Natural killer cell treated with Interleukin-12 subunit alpha and Interleukin-12 subunit beta and Interleukin-15 and Interleukin-18, amount 100 ng/mL, for 72 hours (primary cell): ENCODE measurements around the gene WDR93. TPM values are rescaled to one million over a fixed set of nuclear protein-coding genes. Genes with fewer than 3 reads are reported as not detected.

Source experiments
- ATAC-seq, 2 donors: fragments of 150-1000 bp; cut with Tn5 transposase in 1 of 2; sonication (Bioruptor Pico), chemical (Tn5 transposase) in 1 of 2; 2 replicates each; pipeline ENCODE4 v1.10.0; 2021
- DNase-seq: peaks from one replicate; pipeline ENCODE4 v3.0.0; 2022; ENCODE audit warnings: low spot score
- H3K27ac Mint-ChIP-seq, 2 donors: 1 replicate in 1 of 2; 2 replicates in 1 of 2; pipeline ENCODE4 v1.8.0; 2022; ENCODE audit warnings: mixed read lengths in 2 of 2, mild to moderate bottlenecking in 1 of 2, moderate library complexity in 1 of 2
- H3K27me3 Mint-ChIP-seq, 2 donors: 1 replicate in 1 of 2; 2 replicates in 1 of 2; pipeline ENCODE4 v1.8.0; 2022; ENCODE audit warnings: mixed read lengths in 2 of 2
- H3K36me3 Mint-ChIP-seq: one replicate; pipeline ENCODE4 v1.8.0; 2022; ENCODE audit warnings: mixed read lengths
- H3K4me1 Mint-ChIP-seq, 2 donors: 1 replicate in 1 of 2; 2 replicates in 1 of 2; pipeline ENCODE4 v1.8.0; 2022; ENCODE audit warnings: low read depth in 2 of 2, mixed read lengths in 2 of 2, mild to moderate bottlenecking in 1 of 2
- H3K4me3 Mint-ChIP-seq: one replicate; pipeline ENCODE4 v1.8.0; 2022; ENCODE audit warnings: mixed read lengths
- H3K9me3 Mint-ChIP-seq: 2 replicates; pipeline ENCODE4 v1.8.0; 2022; ENCODE audit warnings: mixed read lengths
- total RNA-seq, 2 donors: library from RNA; stranded (reverse); gene quantifications; one replicate each; pipeline ENCODE4 v1.2.3, GENCODE V29; 2022

WDR93 gene
- total RNA-seq, 2 donors from 2014 or later: not detected

DNA sequence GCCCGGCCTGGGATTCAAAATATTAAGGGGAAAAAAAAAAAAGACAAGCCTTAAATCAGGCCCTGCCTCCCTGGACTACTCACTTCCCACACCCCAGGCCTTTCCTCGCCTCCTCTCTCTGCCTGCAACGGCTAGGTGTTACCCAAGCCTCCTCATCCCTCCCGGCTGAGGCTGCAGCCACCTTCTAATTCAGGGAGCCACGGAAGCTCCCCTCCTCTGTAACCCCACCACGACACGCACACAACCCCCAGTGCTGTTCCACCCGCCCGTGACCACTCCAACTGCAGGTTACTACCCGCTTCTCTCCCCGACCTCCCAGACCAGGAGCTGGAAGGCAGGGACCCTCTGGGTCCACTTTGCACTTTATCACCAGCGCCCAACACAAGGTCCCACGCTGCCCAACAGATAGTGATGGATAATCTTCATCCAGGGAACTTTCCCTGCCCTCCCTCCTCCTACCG, 36.3 kb upstream of the WDR93 start:
- Mint-ChIP-seq H3K9me3 (no peaks in the 10 kb centered on the region), H3K4me1 (peaks cover 10% of the 10 kb centered on the region in 2 donors), H3K27me3 (peaks cover 22 to 42% of the 10 kb centered on the region in 2 donors), H3K4me3 (peak overlapping the region; percentile 63), H3K27ac (no peak overlapping the region), H3K36me3 (no peaks in the 10 kb centered on the region)
- no peak for ATAC-seq
- no peak for DNase-seq

DNA sequence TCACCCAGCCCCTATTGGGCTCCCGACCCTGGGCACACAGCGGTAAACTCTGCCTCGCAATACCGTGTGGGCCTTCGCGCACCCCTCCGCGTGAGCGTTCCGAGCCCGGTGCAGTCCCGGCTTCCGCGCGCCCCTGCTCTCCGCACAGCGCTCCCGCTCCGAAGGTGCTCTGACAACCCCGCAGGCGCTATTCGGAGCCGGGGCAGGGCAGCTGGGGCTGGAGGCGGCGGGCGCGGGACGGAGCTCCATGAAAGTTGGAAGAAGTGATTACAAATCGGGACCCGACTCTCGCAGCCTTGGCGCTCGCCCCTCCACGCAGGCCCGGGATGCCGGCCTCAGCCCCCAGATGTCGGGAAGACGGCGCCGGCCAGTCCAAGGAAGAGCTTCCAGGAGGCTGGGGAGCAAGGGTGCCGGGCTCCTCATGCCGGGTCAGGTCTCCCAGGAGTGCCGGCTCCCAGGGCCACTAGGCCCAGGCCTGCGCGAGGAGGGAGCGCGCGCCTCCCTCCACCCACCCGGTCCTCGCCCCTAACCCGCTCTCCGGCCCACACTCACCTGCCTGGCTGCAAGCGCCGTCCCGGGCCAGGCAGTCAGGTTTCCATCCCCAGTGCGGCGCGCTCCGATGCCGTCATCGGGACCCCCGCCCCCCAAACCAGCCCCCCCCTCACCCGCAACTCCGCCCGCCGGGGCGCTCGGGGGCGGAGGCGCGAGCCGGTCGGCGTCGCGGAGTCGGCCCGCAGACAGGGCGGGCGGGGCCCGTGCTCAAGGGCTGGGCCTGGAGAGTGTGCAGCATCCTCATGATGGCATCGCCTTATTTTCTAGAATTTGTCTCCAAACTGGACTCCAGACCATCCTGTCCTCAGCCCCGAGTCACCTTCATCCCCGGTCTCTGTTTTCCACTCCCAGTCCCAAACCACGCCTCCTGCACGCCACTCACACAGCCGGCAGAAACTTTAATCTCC, 35.5 kb upstream of the WDR93 start, which contains the start of gene KIF7:
TSS of gene KIF7 (minus strand) at position 621 of the 959 bp plus-strand sequence. CDS start 2,537 bp downstream, outside the sequence.
- H3K9me3 Mint-ChIP-seq: no peaks in the 10 kb centered on the region
- peak within 1 kb of the TSS; percentile 74 for H3K4me3 Mint-ChIP-seq
- ATAC-seq: peak; percentile 62 to 76
- peaks cover 22 to 44% of the 10 kb centered on the region in 2 donors for H3K27me3 Mint-ChIP-seq
- peak within 1 kb of the TSS in 1 of 2 donors; percentile 37 for H3K27ac Mint-ChIP-seq
- H3K4me1 Mint-ChIP-seq: peaks cover 10% of the 10 kb centered on the region in 2 donors
- DNase-seq: no peak
- no peaks in the 10 kb centered on the region for H3K36me3 Mint-ChIP-seq

DNA sequence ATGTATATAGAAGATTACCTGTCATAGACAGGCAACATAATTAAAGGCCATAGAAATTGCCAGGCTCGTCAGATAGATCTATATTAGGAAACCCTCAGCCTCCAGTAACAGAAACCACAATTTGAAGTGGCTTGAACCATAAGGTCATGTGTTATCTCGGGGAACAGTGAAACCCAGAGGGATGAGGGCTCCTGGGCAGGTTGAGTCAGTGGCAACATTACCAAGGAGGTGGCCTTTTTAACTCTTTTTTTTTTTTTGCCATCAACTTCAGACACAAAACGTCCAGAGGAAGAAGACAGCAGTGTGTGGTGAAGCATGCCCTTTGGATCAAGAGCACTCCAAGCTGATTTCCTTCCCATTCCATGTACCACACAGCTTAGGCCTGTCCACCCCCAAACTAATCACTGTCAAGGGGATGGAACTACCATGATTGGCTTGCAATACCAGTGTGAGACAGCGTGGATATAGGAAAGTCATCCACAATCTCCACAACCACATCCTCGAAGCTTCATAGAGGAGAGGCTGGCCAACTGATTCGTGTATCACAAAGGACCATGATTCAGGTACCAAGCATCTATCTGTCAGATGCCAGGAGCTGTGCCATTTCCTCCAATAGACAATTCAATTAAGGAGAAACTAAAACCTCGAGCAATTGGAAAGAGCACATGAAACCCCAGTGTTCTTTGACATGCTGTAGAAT, 34.3 kb upstream of the WDR93 start:
- H3K36me3 Mint-ChIP-seq: no peaks in the 10 kb centered on the region
- peak overlapping the region in 1 of 2 donors; percentile 37 for H3K27ac Mint-ChIP-seq

DNA sequence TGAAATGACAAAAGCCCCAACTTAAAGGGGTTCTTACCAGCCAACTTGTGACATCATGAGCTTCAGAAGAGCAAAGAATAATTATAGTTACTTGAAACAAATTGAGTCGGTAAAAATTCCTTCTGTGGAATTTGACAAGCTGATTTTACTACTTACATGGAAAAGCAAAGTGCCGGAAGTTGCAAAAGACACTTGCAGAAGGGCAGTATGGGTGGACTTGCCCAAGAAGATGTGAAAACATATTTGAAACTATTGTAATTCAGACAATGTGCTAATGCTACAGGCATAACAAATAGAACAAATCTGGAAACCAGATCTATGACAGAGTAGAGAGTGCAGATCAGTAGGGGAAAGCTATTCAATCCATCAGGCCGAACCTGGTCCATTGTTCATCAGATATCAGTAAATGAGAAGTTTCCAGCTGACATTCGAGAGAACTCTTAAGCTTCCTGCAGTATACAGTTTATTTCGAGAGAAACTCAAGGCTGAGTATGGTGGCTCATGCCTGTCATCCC, 32.9 kb upstream of the WDR93 start:
- no peaks in the 10 kb centered on the region for H3K9me3 Mint-ChIP-seq
- H3K4me3 Mint-ChIP-seq: no peak overlapping the region
- no peaks in the 10 kb centered on the region for H3K36me3 Mint-ChIP-seq
- H3K4me1 Mint-ChIP-seq: peaks cover 10% of the 10 kb centered on the region in 2 donors
- peak overlapping the region in 1 of 2 donors; percentile 76 for H3K27ac Mint-ChIP-seq
- DNase-seq (no peak), ATAC-seq (no peak)
- H3K27me3 Mint-ChIP-seq: peaks cover 34 to 44% of the 10 kb centered on the region in 2 donors

More for the DNA sequence above, 34.3 kb upstream of the WDR93 start:
- no peaks in the 10 kb centered on the region for H3K9me3 Mint-ChIP-seq
- peak overlapping the region; percentile 74 for H3K4me3 Mint-ChIP-seq
- DNase-seq (no peak), ATAC-seq (no peak)
- peaks cover 28 to 44% of the 10 kb centered on the region in 2 donors for H3K27me3 Mint-ChIP-seq
- peaks cover 10% of the 10 kb centered on the region in 2 donors for H3K4me1 Mint-ChIP-seq

DNA sequence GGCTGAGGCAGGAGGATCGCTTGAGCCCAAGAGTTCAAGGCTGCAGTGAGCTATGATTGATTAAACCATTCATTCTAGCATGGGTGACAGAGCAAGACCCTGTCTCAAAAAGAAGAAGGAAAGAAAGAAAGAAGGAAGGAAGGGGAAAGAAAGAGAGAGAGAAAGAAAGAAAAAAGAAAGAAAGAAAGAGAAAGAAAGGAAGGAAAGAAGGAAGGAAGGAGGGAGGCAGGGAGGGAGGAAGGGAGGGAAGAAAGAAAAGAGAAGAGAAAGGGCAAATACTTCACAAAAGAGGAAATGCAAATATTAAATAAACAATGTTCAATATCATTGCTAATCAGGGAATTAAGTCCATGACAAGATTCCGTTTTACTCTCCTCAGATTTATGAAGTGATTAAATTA, 31.3 kb upstream of the WDR93 start:
- H3K36me3 Mint-ChIP-seq: no peaks in the 10 kb centered on the region
- H3K27me3 Mint-ChIP-seq: peaks cover 32 to 34% of the 10 kb centered on the region in 2 donors
- no peaks in the 10 kb centered on the region for H3K9me3 Mint-ChIP-seq
- H3K4me3 Mint-ChIP-seq: no peak overlapping the region
- peaks cover 9 to 10% of the 10 kb centered on the region in 2 donors for H3K4me1 Mint-ChIP-seq
- DNase-seq (no peak), ATAC-seq (no peak)
- no peak overlapping the region for H3K27ac Mint-ChIP-seq

DNA sequence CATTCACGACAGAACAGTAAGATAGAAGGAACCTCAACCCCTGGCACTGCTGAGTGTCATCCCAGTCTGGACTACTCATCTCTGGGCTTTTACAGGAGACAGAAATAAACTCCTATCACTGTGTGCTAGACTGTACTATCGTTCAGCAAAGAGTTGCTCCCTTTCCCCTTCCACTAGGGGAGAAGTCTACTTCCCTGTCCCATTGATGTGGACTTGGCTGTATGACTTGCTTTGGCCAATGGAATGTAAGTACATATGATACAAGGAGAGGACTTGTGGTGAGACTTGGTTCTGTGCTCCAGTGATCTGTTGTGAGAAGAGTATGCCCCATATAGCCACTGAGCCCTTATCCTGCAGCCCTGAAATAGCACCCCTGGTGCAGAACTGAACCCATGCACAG, 30.1 kb upstream of the WDR93 start:
- Mint-ChIP-seq H3K27me3 (peaks cover 23 to 30% of the 10 kb centered on the region in 2 donors), H3K4me3 (no peak overlapping the region), H3K4me1 (peaks cover 4 to 8% of the 10 kb centered on the region in 2 donors), H3K9me3 (no peaks in the 10 kb centered on the region), H3K36me3 (no peaks in the 10 kb centered on the region), H3K27ac (no peak overlapping the region)
- no peak for ATAC-seq
- no peak for DNase-seq

DNA sequence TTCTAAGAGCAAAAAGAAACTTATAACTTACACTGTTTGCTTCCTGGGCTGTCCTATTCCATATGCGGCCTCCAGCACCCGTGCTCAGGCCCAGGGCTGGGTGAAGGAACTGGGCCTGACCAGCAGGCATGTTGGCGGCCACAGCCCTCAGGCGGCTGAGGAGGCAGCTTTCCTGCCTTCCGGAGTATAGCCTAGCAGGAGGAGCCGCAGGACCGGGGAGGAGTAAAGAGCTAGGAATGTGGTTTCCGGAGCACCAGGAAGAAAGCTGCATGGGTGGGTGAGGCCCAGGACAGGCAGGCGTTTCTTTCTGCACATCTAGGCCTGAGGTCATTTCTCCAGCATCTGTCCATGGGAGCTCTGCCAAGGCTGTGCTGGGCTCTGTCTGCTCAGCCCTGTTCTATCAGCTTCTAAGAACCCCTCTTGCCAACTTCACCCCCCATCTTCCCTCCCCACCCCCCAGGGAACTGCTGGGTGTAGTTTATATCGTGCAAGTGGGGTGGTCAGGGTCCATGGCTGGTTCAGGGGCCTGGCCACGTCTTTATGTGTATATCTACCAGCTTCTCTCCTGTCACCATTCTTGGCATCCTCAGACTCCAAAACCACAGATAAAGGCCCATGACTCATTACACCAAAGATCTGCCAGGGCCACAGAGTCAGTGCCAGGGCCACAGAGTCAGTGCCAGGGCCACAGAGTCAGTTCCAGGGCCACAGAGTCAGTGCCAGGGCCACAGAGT, 27.6 kb upstream of the WDR93 start:
- ATAC-seq: no peak
- Mint-ChIP-seq H3K36me3 (no peaks in the 10 kb centered on the region), H3K27ac (no peak overlapping the region), H3K27me3 (peaks cover 8 to 24% of the 10 kb centered on the region in 2 donors), H3K4me3 (no peak overlapping the region), H3K4me1 (peaks cover 0 to 6% of the 10 kb centered on the region in 2 donors), H3K9me3 (no peaks in the 10 kb centered on the region)
- no peak for DNase-seq

DNA sequence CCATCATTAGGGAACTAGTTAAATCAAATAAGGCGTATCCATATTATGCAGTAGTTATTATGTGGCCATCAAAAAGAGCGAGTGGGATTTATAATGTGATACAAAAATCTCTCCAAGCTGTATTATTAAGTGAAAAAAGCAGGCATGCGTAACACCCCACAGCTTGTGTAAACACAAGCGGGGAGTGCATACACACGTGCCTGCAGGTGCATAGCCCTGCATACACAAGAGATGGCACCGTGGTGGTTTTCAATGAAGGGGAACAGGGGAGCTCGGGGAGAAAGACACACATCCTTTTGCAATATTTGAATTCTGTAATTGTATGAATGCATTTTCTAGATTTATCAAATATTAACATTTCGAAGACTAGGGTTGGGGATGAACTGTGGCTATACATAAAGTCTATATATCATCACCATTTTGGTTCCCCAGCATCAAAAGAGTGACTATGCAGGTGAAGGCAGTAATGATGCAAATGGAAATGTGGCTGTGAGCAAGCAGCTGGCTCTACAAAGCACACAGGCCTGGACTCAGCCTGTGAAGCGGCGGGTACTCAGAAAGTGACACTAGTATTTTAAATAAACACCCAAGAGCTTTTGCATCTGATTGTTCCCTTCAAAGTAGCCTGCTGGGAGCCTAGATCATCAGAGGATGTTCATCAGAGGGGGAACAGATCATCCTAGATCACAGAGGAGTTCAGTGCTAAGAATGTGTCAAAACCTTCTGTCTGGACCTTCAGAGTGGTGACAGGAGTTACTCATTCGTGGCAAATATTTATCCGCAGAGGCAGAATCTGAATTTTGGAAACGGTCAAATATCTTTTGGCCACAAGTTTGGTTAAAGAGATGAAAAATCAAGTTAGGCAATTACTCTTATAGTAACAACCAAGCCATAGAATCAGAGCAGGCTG, 25.9 kb upstream of the WDR93 start:
- H3K4me3 Mint-ChIP-seq: peak overlapping the region; percentile 69
- no peaks in the 10 kb centered on the region for H3K36me3 Mint-ChIP-seq
- peak overlapping the region in 1 of 2 donors; percentile 53 for H3K27ac Mint-ChIP-seq
- H3K4me1 Mint-ChIP-seq: peaks cover 0 to 6% of the 10 kb centered on the region in 2 donors
- DNase-seq (no peak), ATAC-seq (no peak)
- H3K27me3 Mint-ChIP-seq: peaks cover 0 to 19% of the 10 kb centered on the region in 2 donors
- H3K9me3 Mint-ChIP-seq: no peaks in the 10 kb centered on the region

DNA sequence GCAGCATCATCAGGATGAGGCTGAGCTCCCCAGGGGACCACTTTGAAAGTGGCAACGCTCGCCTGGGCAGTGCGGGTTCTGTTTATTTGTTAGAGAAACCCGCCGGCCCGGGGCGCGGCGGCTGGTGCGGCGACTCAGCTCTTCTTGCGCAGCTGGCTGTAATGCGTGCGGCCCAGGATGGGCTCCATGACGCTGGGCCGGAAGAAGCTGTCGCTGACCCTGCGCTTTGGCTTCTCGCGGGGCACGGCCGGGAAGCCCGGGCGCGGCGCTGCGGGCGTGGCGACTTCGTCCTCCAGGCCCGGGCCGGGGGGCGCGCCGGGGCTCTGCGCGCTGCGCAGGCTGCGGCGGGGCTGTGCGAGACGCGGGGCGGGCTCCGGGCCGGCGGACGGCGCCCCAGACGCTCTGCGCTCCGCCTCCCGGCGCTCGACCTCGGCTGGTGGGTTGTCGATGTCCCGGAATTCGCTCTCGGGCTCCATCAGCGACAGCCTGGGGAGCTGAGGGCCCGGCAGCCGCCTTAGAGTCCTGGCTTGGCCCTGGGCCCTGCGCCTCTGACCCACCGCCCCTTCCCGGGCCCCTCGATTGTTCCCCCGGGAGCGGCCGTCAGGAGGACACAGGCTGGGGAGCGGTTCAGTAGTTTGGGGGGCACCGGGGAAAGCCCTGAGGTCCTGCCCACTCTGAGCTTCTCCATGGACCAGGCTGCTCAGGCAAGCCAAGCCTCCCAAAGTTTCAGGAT, 25.0 kb upstream of the WDR93 start:
- Mint-ChIP-seq H3K36me3 (no peaks in the 10 kb centered on the region), H3K27me3 (peaks cover 0 to 14% of the 10 kb centered on the region in 2 donors), H3K4me1 (peaks cover 0 to 6% of the 10 kb centered on the region in 2 donors), H3K9me3 (no peaks in the 10 kb centered on the region), H3K27ac (no peak overlapping the region), H3K4me3 (peak overlapping the region; percentile 69)
- DNase-seq: peak; percentile 71
- ATAC-seq: peak; percentile 84 to 91

DNA sequence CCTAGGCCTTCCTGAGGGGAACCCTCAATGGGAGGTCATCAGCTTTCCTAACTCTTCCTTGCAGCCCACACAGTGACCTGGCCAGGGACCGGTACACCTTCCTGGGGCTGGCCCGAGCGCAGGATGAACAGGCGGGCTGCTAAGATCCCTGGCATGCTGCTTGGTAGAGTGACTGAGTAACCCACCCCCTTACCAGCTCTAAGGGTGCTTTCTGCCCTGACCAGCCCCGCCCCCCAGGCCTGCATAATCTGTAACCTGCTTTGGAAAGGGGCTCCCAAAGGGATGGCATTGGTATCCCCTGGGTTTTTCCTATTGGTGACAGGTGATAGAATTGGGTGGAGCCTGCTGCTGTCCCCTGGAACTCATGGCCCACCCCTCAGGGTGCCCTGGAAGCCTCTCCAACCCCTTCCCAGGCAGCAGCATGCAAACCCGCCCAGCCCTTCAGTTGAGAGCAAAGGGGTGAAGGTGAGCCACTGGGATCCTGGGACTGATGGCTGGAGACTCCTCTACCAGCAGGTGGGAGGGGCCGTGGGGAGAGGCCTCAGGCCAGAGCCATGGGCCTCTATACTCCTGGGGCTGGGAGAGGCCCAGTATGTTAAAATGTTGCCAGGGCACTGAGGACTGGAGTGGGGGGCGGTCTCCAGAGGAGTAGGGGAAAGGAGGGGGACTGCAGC, 24.3 kb upstream of the WDR93 start:
- Mint-ChIP-seq H3K27ac (no peak overlapping the region), H3K4me3 (no peak overlapping the region), H3K9me3 (no peaks in the 10 kb centered on the region), H3K27me3 (peaks cover 0 to 13% of the 10 kb centered on the region in 2 donors), H3K4me1 (peaks cover 0 to 6% of the 10 kb centered on the region in 2 donors), H3K36me3 (no peaks in the 10 kb centered on the region)
- no peak for DNase-seq
- ATAC-seq: no peak

DNA sequence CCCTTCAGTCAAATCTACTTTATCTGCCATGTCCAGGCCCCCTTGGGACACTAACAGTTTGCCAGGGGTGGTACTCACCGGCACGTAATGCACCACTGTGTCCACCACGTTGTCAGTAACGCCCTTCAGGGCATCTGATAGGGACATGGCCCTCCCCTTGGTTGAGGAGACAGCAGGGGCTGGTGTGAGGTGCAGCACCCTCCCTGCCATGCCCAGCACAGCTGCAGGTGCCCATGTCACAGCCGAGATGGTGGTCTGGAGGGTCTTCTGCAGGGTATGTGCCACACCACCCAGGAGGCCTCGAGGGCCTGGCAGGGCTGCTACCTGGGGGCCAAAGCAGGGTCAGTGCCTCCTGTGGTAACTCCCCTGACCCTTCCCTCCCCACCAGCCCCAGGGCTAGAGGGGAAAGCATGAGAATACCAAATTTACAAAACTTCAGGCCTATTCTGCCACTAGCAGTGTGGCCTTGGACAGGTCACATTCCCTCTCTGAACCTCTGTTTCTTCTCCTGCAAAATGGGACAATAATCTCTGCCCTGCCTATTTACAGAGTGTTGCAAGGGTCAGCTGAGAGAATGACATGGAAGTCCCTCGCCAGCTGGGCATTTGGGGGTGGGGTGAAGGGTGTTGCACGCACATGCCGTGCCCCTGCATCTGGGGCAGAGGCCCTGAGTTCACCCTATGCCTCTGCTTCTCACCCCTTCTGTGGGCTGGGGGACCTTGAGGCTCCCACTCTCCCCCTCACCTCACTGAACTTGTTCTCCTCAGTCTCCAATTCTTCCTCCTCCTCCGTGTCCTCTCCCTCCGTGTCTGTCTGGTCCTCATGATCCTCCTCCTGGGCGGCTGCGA, 23.5 kb upstream of the WDR93 start:
- peaks cover 0 to 6% of the 10 kb centered on the region in 2 donors for H3K4me1 Mint-ChIP-seq

More for the DNA sequence above, 23.5 kb upstream of the WDR93 start:
- Mint-ChIP-seq H3K27me3 (peaks cover 0 to 13% of the 10 kb centered on the region in 2 donors), H3K9me3 (no peaks in the 10 kb centered on the region), H3K27ac (no peak overlapping the region), H3K4me3 (no peak overlapping the region), H3K36me3 (no peaks in the 10 kb centered on the region)
- DNase-seq (no peak), ATAC-seq (no peak)
